Astrocyte (in vitro differentiated cells and primary cell): ENCODE data around the gene UBAC1. TPM values are rescaled to one million over a fixed set of nuclear protein-coding genes. Genes with fewer than 3 reads are reported as not detected.
A peak's percentile ranks its signal among the peaks of the same experiment; 100 is the strongest.

Source experiments
- DNase-seq: peaks from one replicate; pipeline ENCODE4 v3.0.0-alpha.2; 2010; ENCODE audit warnings: low read depth
- FAIRE-seq: peaks from 2 replicates; lab custom pipeline; 2011; peaks lifted over from hg19 to GRCh38; lab: Jason Lieb, UNC
- H2AFZ ChIP-seq: 2 replicates; pipeline ENCODE4 v1.6.0; 2012; ENCODE audit warnings: low read depth, low read length, inconsistent platforms
- H3K27ac ChIP-seq: 2 replicates; pipeline ENCODE4 v1.5.1; 2011; ENCODE audit warnings: low read depth, low read length, inconsistent platforms
- H3K27me3 ChIP-seq: 2 replicates; pipeline ENCODE4 v1.6.0; 2011; ENCODE audit warnings: low read length, inconsistent platforms; ENCODE audit not compliant: insufficient read depth
- H3K36me3 ChIP-seq: 2 replicates; pipeline ENCODE4 v1.5.1; 2011; ENCODE audit warnings: low read length, inconsistent platforms; ENCODE audit not compliant: insufficient read depth
- H3K4me1 ChIP-seq: 2 replicates; pipeline ENCODE4 v1.5.1; 2011; ENCODE audit warnings: low read length, inconsistent platforms; ENCODE audit not compliant: insufficient read depth
- H3K4me2 ChIP-seq: 2 replicates; pipeline ENCODE4 v1.6.0; 2012; ENCODE audit warnings: low read length, inconsistent platforms
- H3K4me3 ChIP-seq: 2 replicates; pipeline ENCODE4 v1.5.1; 2011; ENCODE audit warnings: low read depth, mild to moderate bottlenecking, low read length, inconsistent platforms; ENCODE audit not compliant: insufficient read depth
- H3K79me2 ChIP-seq: 2 replicates; pipeline ENCODE4 v1.6.0; 2012; ENCODE audit warnings: mild to moderate bottlenecking, low read length, inconsistent platforms; ENCODE audit not compliant: insufficient read depth
- H3K9ac ChIP-seq: 2 replicates; pipeline ENCODE4 v1.6.0; 2012; ENCODE audit warnings: mild to moderate bottlenecking, low read length, inconsistent platforms
- H3K9me3 ChIP-seq: 2 replicates; pipeline ENCODE4 v1.5.1; 2012; ENCODE audit warnings: low read depth, mild to moderate bottlenecking, low read length, inconsistent platforms; ENCODE audit not compliant: insufficient read depth
- H4K20me1 ChIP-seq: 2 replicates; pipeline ENCODE4 v1.6.0; 2012; ENCODE audit warnings: low read length, inconsistent platforms; ENCODE audit not compliant: insufficient read depth
- H3K27ac Mint-ChIP-seq: one replicate; pipeline ENCODE4 v1.8.0; 2021; ENCODE audit warnings: mild to moderate bottlenecking, mixed read lengths; ENCODE audit not compliant: unreplicated experiment
- H3K27me3 Mint-ChIP-seq: one replicate; pipeline ENCODE4 v1.8.0; 2021; ENCODE audit warnings: low read depth, mixed read lengths; ENCODE audit not compliant: unreplicated experiment
- H3K36me3 Mint-ChIP-seq: one replicate; pipeline ENCODE4 v1.8.0; 2021; ENCODE audit warnings: low read depth, mixed read lengths; ENCODE audit not compliant: unreplicated experiment
- H3K4me1 Mint-ChIP-seq: one replicate; pipeline ENCODE4 v1.8.0; 2021; ENCODE audit warnings: low read depth, mixed read lengths; ENCODE audit not compliant: unreplicated experiment
- H3K4me3 Mint-ChIP-seq: one replicate; pipeline ENCODE4 v1.8.0; 2021; ENCODE audit warnings: mild to moderate bottlenecking, moderate library complexity, mixed read lengths; ENCODE audit not compliant: unreplicated experiment
- H3K9me3 Mint-ChIP-seq: one replicate; pipeline ENCODE4 v1.8.0; 2021; ENCODE audit warnings: mild to moderate bottlenecking, mixed read lengths; ENCODE audit not compliant: unreplicated experiment
- EZH2 ChIP-seq: IDR thresholded peaks from 2 replicates; pipeline ENCODE4 v1.6.1; 2012; ENCODE audit warnings: mild to moderate bottlenecking, low read length, inconsistent platforms; ENCODE audit not compliant: insufficient read depth
- total RNA-seq: library from RNA; stranded (reverse); gene quantifications from 2 replicates; pipeline ENCODE4 v1.2.1, GENCODE V29; 2021
- TF ChIP-seq, protein P1 (sequence below): IDR thresholded peaks from 2 replicates; pipeline ENCODE4 v1.5.1; 2011; ENCODE audit warnings: low read depth, mild to moderate bottlenecking, inconsistent platforms, low read length, moderate library complexity; ENCODE audit not compliant: insufficient read depth

Gene UBAC1
- total RNA-seq, 1 donor from 2014 or later: 31.8 TPM

DNA sequence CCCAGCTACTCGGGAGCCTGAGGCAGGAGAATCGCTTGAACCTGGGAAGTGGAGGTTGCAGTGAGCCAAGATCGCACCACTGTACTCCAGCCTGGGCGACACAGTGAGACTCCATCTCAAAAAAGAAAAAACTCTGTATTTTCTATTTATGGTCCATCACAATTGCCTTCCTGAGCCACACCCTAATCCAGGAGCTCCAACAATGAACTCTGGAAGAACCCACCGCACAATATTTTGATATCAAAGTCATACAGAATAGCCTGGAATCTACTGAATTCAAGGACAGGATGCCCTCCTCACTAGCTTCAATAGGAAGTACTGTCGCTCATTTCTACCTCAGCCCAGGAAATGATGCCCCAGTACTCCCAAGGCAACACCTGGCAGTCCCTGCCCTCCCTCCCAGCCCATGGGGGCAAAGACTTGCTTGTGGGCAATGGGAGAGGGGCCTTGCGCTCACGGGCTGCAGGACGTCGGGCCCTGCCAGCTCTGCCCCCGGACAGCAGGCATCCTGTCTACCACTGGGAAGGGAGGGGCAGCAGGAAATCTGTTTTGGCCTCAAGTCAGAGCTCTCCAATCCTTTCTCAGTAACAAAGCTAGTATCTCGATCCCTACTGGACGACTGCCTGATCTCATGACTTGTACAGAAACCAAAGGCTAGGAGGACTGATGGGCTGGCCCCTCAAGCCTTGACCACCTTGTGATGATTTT is 19.7 kb downstream of the UBAC1 start:
- H3K36me3 Mint-ChIP-seq: peaks cover 36% of the 10 kb centered on the region
- no peaks in the 10 kb centered on the region for H3K9me3 ChIP-seq
- H3K27ac ChIP-seq: no peak overlapping the region
- H3K27me3 Mint-ChIP-seq: no peaks in the 10 kb centered on the region
- H3K4me3 Mint-ChIP-seq: no peak overlapping the region
- no peak for DNase-seq
- no peak overlapping the region for H3K27ac Mint-ChIP-seq
- H2AFZ ChIP-seq: no peak overlapping the region
- no peak overlapping the region for H3K4me2 ChIP-seq
- H3K36me3 ChIP-seq: peaks cover 4% of the 10 kb centered on the region
- no peak for FAIRE-seq
- TF ChIP-seq, protein P1, sequence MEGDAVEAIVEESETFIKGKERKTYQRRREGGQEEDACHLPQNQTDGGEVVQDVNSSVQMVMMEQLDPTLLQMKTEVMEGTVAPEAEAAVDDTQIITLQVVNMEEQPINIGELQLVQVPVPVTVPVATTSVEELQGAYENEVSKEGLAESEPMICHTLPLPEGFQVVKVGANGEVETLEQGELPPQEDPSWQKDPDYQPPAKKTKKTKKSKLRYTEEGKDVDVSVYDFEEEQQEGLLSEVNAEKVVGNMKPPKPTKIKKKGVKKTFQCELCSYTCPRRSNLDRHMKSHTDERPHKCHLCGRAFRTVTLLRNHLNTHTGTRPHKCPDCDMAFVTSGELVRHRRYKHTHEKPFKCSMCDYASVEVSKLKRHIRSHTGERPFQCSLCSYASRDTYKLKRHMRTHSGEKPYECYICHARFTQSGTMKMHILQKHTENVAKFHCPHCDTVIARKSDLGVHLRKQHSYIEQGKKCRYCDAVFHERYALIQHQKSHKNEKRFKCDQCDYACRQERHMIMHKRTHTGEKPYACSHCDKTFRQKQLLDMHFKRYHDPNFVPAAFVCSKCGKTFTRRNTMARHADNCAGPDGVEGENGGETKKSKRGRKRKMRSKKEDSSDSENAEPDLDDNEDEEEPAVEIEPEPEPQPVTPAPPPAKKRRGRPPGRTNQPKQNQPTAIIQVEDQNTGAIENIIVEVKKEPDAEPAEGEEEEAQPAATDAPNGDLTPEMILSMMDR: no peak
- TF ChIP-seq EZH2: no peak
- peaks cover 10% of the 10 kb centered on the region for H4K20me1 ChIP-seq
- no peaks in the 10 kb centered on the region for H3K79me2 ChIP-seq
- no peaks in the 10 kb centered on the region for H3K9me3 Mint-ChIP-seq
- no peak overlapping the region for H3K9ac ChIP-seq
- no peaks in the 10 kb centered on the region for H3K4me1 ChIP-seq
- no peaks in the 10 kb centered on the region for H3K27me3 ChIP-seq
- no peak overlapping the region for H3K4me3 ChIP-seq
- no peaks in the 10 kb centered on the region for H3K4me1 Mint-ChIP-seq

DNA sequence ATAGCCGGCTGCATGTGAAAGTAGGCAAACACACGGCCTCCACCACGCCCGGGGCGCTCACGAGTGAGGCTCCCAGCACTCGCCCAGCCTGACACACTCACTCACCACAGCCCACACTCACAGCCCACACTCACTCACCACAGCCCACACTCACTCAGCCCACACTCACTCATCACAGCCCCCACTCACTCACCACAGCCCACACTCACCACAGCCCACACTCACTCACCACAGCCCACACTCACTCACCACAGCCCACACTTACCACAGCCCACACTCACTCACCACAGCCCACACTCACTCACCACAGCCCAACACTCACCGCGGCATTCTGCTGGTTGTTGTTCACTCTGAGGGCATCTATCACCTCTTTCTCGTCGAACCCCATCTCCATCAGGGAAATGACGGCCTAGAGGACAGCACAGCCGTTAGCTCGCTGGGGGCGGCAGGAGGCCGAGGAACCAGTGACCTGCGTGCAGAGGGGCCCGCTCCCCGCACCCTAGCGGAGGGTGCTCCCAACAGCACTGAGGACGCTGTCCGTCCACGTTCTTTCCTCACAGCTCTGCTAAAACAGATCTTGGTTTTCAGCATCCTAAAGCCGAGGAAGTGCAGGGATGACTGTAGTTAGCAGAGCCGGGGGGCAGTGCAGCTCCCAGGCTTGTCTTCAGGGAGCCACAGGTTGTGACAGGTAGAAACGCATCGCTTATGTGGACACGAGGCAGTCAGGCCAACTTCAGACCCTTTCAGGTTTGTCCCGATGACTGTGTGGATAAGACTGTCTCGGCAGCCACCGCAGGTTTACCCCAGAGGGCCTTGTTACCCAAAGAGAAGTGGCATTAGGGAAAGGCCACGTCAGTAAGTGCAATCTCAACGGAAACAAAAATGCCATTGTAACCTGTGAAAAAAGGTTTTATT is 21.6 kb downstream of the UBAC1 start:
- Mint-ChIP-seq H3K27me3 (no peaks in the 10 kb centered on the region), H3K4me1 (no peaks in the 10 kb centered on the region), H3K36me3 (peaks cover 22% of the 10 kb centered on the region), H3K9me3 (no peaks in the 10 kb centered on the region), H3K27ac (no peak overlapping the region), H3K4me3 (peak overlapping the region; percentile 45)
- Histone ChIP-seq H2AFZ (no peak overlapping the region), H3K4me3 (no peak overlapping the region), H3K9ac (no peak overlapping the region), H3K4me1 (no peaks in the 10 kb centered on the region), H3K79me2 (no peaks in the 10 kb centered on the region), H3K9me3 (no peaks in the 10 kb centered on the region), H3K36me3 (peaks cover 4% of the 10 kb centered on the region), H3K27me3 (no peaks in the 10 kb centered on the region), H4K20me1 (peaks cover 10% of the 10 kb centered on the region), H3K4me2 (no peak overlapping the region), H3K27ac (no peak overlapping the region)
- DNase-seq (no peak), FAIRE-seq (no peak)
- TF ChIP-seq, protein P1: no peak
- TF ChIP-seq EZH2: no peak
